K562 (cell line): ENCODE measurements around the gene MYO5C. TPM values are rescaled to one million over a fixed set of nuclear protein-coding genes. Genes with fewer than 3 reads are reported as not detected.

Source experiments
- ATAC-seq: fragments of 200-7000 bp; cut with Tn5 transposase; 3 replicates; pipeline ENCODE4 v1.9.1; 2020; ENCODE audit warnings: moderate library complexity
- BruUV-seq: library from RNA; stranded (reverse); fragments of 400-500 nt; replicated peaks from 2 replicates; lab custom pipeline; 2021; lab: Mats Ljungman, UMichigan
- CTCF ChIA-PET: fragments of 300-600 bp; formaldehyde crosslinking; extraction: SDS; loops from one replicate; lab custom pipeline; 2021; ENCODE audit warnings: low intra/inter-chr PET ratio; lab: Yijun Ruan, JAX
- POLR2A ChIA-PET: fragments of 300-600, 350-650 bp; sonication (Branson Sonifier 250); formaldehyde crosslinking; extraction: SDS; loops from one replicate; lab custom pipeline; 2021; ENCODE audit warnings: antibody characterized with exemption, inconsistent platforms; lab: Yijun Ruan, JAX
- DNase-seq, 4 experiments: peaks; one replicate each; pipeline versions ENCODE4 v3.0.0 to v3.0.0-alpha.2; 2011 to 2018; ENCODE audit warnings: low spot score in 3 of 4, mixed read lengths in 3 of 4; ENCODE audit errors: extremely low read depth in 1 of 4
- FAIRE-seq: peaks from 2 replicates; lab custom pipeline; 2011; peaks lifted over from hg19 to GRCh38; lab: Jason Lieb, UNC
- H2AFZ ChIP-seq: 2 replicates; pipeline ENCODE4 v1.6.0; 2011; ENCODE audit warnings: low read depth, low read length, control low read depth, inconsistent platforms
- H3K27ac ChIP-seq: fragments of 200-600 bp; 3 replicates; pipeline ENCODE4 v1.8.0; 2011; ENCODE audit warnings: low read depth, mild to moderate bottlenecking, control low read depth, inconsistent platforms, low read length, moderate library complexity, mixed read lengths; ENCODE audit errors: extremely low read depth
- H3K27me3 ChIP-seq, 2 experiments: fragments of 300-600 bp in 1 of 2; 2 replicates in 1 of 2; 3 replicates in 1 of 2; pipeline versions ENCODE4 v1.6.0 to v1.8.0; 2011; ENCODE audit warnings: inconsistent platforms in 2 of 2, low read length in 2 of 2, mild to moderate bottlenecking in 1 of 2, mixed read lengths in 1 of 2, moderate library complexity in 1 of 2; ENCODE audit not compliant: control insufficient read depth in 2 of 2, insufficient read depth in 2 of 2
- H3K36me3 ChIP-seq: fragments of 300-600 bp; 3 replicates; pipeline ENCODE4 v1.8.0; 2011; ENCODE audit warnings: mild to moderate bottlenecking, low read length, inconsistent platforms; ENCODE audit not compliant: control insufficient read depth, insufficient read depth
- H3K4me1 ChIP-seq, 2 experiments: fragments of 200-600 bp in 1 of 2; replicated peaks in 1 of 2; 2 replicates in 1 of 2; 3 replicates in 1 of 2; pipeline versions ENCODE4 v1.5.1 to v1.8.0; 2011; ENCODE audit warnings: inconsistent platforms in 2 of 2, low read length in 2 of 2, mild to moderate bottlenecking in 1 of 2, mixed read lengths in 1 of 2, moderate library complexity in 1 of 2; ENCODE audit not compliant: control insufficient read depth in 2 of 2, insufficient read depth in 2 of 2
- H3K4me2 ChIP-seq: 2 replicates; pipeline ENCODE4 v1.6.1; 2011; ENCODE audit warnings: low read length, control low read depth, inconsistent platforms, mixed read lengths; ENCODE audit not compliant: insufficient read depth
- H3K4me3 ChIP-seq: fragments of 200-600 bp; sonication (generic), shearing (Covaris generic); 2 replicates; pipeline ENCODE4 v1.5.1; 2016; ENCODE audit warnings: control low read depth, inconsistent platforms
- H3K79me2 ChIP-seq: fragments of 200-600 bp; 3 replicates; pipeline ENCODE4 v1.8.0; 2011; ENCODE audit warnings: low read length, inconsistent platforms; ENCODE audit not compliant: control insufficient read depth, insufficient read depth
- H3K9ac ChIP-seq, 2 experiments: 2 replicates each; pipeline versions ENCODE4 v1.6.0 to v1.6.1; 2011; ENCODE audit warnings: low read depth in 2 of 2, low read length in 2 of 2, control low read depth in 1 of 2, inconsistent platforms in 1 of 2, mild to moderate bottlenecking in 1 of 2, mixed read lengths in 1 of 2; ENCODE audit not compliant: insufficient read depth in 1 of 2
- H3K9me1 ChIP-seq: one replicate; pipeline ENCODE4 v1.6.0; 2011; ENCODE audit warnings: inconsistent platforms, mild to moderate bottlenecking, low read length, moderate library complexity; ENCODE audit not compliant: control insufficient read depth, insufficient read depth
- H3K9me3 ChIP-seq: replicated peaks from 2 replicates; pipeline ENCODE4 v1.5.1; 2011; ENCODE audit warnings: low read depth, low read length, inconsistent platforms; ENCODE audit not compliant: control insufficient read depth, insufficient read depth
- H4K20me1 ChIP-seq: replicated peaks from 2 replicates; pipeline ENCODE4 v1.6.1; 2011; ENCODE audit warnings: low read length, inconsistent platforms, mixed read lengths; ENCODE audit not compliant: control insufficient read depth, insufficient read depth
- C11orf30 ChIP-seq: fragments of 450-650 bp; IDR thresholded peaks from 2 replicates; pipeline ENCODE4 v1.6.1; 2016; ENCODE audit warnings: low read depth, mild to moderate bottlenecking
- DACH1 ChIP-seq: fragments of 450-650 bp; IDR thresholded peaks from 2 replicates; pipeline ENCODE4 v1.6.1; 2018; ENCODE audit not compliant: partially characterized antibody
- EP400 ChIP-seq: fragments of 450-650 bp; IDR thresholded peaks from 2 replicates; pipeline ENCODE4 v1.6.1; 2017; ENCODE audit warnings: antibody characterized with exemption, mild to moderate bottlenecking, moderate library complexity
- HLTF ChIP-seq: fragments of 450-650 bp; IDR thresholded peaks from 2 replicates; pipeline ENCODE4 v1.6.1; 2016
- SOX6 ChIP-seq: fragments of 450-650 bp; IDR thresholded peaks from 2 replicates; pipeline ENCODE4 v1.6.1; 2014; ENCODE audit warnings: mild to moderate bottlenecking
- STAT5B ChIP-seq: fragments of 250-450 bp; sonication (Bioruptor Pico); IDR thresholded peaks from 2 replicates; pipeline ENCODE4 v1.8.0; 2021; ENCODE audit warnings: mild to moderate bottlenecking, inconsistent platforms
- ZNF253 ChIP-seq: fragments of 250-450 bp; sonication (Bioruptor Pico); conservative IDR thresholded peaks from 2 replicates; pipeline ENCODE4 v1.6.1; 2021; ENCODE audit warnings: mild to moderate bottlenecking
- ZNF785 ChIP-seq: fragments of 250-450 bp; sonication (Bioruptor Pico); IDR thresholded peaks from 2 replicates; pipeline ENCODE4 v1.4.0; 2020; ENCODE audit warnings: mild to moderate bottlenecking
- WGBS: fragments of 100-300 bp; shearing (Covaris generic); methylation state at CpG from one replicate; pipeline ENCODE4 v1.1.6; 2016; ENCODE audit warnings: low coverage, mixed read lengths; ENCODE audit not compliant: insufficient coverage; ENCODE audit errors: missing lambda C conversion rate; 5-methylcytosine and 5-hydroxymethylcytosine counted together
- in situ Hi-C: fragments of 300-500 bp; cut with MboI; formaldehyde crosslinking; loops from 4 replicates; pipeline ENCODE4 v1.15.0; 2018; ENCODE audit warnings: inconsistent platforms, mixed read lengths
- intact Hi-C: fragments of 100-400 bp; cut with micrococcal nuclease; formaldehyde crosslinking; loops from 2 replicates; pipeline ENCODE4 v1.14.2; 2022
- polyA plus RNA-seq, 8 experiments: library from polyadenylated mRNA; depleted of rRNA in 4 of 8; stranded (reverse) in 5 of 8; unstranded in 3 of 8; fragments of >200 nt; fragmentation: Nextera tagmentation in 2 of 8; fragmentation: Illumina TruSeq in 1 of 8; extraction: Ambion mirVana in 2 of 8; extraction: Trizol in 1 of 8; gene quantifications; 2 replicates each; pipeline versions ENCODE4 v1.2.1 to v1.2.3, GENCODE V29; 2011 to 2014; ENCODE audit warnings: inconsistent platforms in 1 of 8, missing spikeins in 1 of 8
- total RNA-seq, 7 experiments: library from RNA; depleted of rRNA in 6 of 7; stranded (reverse); fragments of >200 nt in 6 of 7; fragmentation: Illumina TruSeq in 2 of 7; extraction: Trizol in 2 of 7; gene quantifications; 2 replicates each; pipeline versions ENCODE4 v1.2.1 to v1.2.3, GENCODE V29; 2011 to 2021; ENCODE audit warnings: low replicate concordance in 1 of 7
- TF ChIP-seq, protein P1 (sequence below): fragments of 250-450 bp; sonication (Bioruptor Pico); IDR thresholded peaks from 2 replicates; pipeline ENCODE4 v1.5.0; 2022; ENCODE audit warnings: mild to moderate bottlenecking
- TF ChIP-seq, protein P2 (sequence below): fragments of 450-650 bp; IDR thresholded peaks from 2 replicates; pipeline ENCODE4 v1.6.1; 2016; ENCODE audit warnings: mild to moderate bottlenecking, moderate library complexity

MYO5C gene
- total and polyA plus RNA-seq, 9 of the 15 experiments (the other 6 are each of a cell fraction or from before 2014, with no cell fraction given): 0.01 to 0.24 TPM; not detected in 7

GRCh38 chr15:52343831-52344230, 48.2 kb upstream of the MYO5C start (continued):
- TF ChIP-seq, protein P1, sequence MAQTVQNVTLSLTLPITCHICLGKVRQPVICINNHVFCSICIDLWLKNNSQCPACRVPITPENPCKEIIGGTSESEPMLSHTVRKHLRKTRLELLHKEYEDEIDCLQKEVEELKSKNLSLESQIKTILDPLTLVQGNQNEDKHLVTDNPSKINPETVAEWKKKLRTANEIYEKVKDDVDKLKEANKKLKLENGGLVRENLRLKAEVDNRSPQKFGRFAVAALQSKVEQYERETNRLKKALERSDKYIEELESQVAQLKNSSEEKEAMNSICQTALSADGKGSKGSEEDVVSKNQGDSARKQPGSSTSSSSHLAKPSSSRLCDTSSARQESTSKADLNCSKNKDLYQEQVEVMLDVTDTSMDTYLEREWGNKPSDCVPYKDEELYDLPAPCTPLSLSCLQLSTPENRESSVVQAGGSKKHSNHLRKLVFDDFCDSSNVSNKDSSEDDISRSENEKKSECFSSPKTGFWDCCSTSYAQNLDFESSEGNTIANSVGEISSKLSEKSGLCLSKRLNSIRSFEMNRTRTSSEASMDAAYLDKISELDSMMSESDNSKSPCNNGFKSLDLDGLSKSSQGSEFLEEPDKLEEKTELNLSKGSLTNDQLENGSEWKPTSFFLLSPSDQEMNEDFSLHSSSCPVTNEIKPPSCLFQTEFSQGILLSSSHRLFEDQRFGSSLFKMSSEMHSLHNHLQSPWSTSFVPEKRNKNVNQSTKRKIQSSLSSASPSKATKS (CRISPR knock-in tag): no peak
- TF ChIP-seq C11orf30: no peak

DNA sequence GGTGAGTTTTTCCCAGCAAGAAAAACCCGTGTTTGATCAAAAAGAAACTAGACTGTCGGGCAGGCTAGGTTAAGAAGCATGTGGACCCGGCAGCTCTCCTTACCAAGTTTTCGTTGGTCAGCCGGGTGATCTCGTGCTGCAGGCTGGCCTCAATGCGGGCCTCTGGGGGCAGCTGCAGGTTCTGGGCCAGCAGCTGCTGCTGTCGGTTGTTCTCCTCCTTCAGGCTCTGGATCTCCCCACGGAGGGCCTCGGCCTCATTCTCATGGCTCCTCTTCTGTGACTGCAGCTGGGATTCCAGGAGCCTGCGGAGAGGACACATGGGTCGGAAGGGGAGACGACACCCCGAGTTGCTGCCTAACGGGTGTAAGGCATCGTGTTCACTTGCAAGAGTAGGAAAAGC, 44.5 kb upstream of the MYO5C start:
- Histone ChIP-seq H3K9me3 (no peaks in the 10 kb centered on the region), H3K36me3 (no peaks in the 10 kb centered on the region), H3K79me2 (no peaks in the 10 kb centered on the region), H3K27ac (no peak overlapping the region), H4K20me1 (no peaks in the 10 kb centered on the region), H2AFZ (no peak overlapping the region), H3K4me2 (no peak overlapping the region), H3K4me1 (no peaks in the 10 kb centered on the region), H3K9ac (no peak overlapping the region), H3K9me1 (no peaks in the 10 kb centered on the region), H3K4me3 (no peak overlapping the region), H3K27me3 (peaks cover 12 to 16% of the 10 kb centered on the region in 2 experiments; a peak in 4 of 5 replicates)
- DNase-seq (no peak), ATAC-seq (no peak), FAIRE-seq (no peak)
- ChIA-PET POLR2A (no interaction called here), CTCF (no interaction called here)
- 2% methylated on average over 15 of the region's 16 CpGs for whole genome bisulfite sequencing
- intact Hi-C loops: no loop called here
- no TSS peak for BruUV-seq
- in situ Hi-C loops: no loop called here
- TF ChIP-seq ZNF253 (no peak), STAT5B (CRISPR knock-in tag) (no peak), ZNF785 (CRISPR knock-in tag) (no peak), SOX6 (no peak), HLTF (no peak), DACH1 (no peak), EP400 (no peak)
- TF ChIP-seq, protein P2, sequence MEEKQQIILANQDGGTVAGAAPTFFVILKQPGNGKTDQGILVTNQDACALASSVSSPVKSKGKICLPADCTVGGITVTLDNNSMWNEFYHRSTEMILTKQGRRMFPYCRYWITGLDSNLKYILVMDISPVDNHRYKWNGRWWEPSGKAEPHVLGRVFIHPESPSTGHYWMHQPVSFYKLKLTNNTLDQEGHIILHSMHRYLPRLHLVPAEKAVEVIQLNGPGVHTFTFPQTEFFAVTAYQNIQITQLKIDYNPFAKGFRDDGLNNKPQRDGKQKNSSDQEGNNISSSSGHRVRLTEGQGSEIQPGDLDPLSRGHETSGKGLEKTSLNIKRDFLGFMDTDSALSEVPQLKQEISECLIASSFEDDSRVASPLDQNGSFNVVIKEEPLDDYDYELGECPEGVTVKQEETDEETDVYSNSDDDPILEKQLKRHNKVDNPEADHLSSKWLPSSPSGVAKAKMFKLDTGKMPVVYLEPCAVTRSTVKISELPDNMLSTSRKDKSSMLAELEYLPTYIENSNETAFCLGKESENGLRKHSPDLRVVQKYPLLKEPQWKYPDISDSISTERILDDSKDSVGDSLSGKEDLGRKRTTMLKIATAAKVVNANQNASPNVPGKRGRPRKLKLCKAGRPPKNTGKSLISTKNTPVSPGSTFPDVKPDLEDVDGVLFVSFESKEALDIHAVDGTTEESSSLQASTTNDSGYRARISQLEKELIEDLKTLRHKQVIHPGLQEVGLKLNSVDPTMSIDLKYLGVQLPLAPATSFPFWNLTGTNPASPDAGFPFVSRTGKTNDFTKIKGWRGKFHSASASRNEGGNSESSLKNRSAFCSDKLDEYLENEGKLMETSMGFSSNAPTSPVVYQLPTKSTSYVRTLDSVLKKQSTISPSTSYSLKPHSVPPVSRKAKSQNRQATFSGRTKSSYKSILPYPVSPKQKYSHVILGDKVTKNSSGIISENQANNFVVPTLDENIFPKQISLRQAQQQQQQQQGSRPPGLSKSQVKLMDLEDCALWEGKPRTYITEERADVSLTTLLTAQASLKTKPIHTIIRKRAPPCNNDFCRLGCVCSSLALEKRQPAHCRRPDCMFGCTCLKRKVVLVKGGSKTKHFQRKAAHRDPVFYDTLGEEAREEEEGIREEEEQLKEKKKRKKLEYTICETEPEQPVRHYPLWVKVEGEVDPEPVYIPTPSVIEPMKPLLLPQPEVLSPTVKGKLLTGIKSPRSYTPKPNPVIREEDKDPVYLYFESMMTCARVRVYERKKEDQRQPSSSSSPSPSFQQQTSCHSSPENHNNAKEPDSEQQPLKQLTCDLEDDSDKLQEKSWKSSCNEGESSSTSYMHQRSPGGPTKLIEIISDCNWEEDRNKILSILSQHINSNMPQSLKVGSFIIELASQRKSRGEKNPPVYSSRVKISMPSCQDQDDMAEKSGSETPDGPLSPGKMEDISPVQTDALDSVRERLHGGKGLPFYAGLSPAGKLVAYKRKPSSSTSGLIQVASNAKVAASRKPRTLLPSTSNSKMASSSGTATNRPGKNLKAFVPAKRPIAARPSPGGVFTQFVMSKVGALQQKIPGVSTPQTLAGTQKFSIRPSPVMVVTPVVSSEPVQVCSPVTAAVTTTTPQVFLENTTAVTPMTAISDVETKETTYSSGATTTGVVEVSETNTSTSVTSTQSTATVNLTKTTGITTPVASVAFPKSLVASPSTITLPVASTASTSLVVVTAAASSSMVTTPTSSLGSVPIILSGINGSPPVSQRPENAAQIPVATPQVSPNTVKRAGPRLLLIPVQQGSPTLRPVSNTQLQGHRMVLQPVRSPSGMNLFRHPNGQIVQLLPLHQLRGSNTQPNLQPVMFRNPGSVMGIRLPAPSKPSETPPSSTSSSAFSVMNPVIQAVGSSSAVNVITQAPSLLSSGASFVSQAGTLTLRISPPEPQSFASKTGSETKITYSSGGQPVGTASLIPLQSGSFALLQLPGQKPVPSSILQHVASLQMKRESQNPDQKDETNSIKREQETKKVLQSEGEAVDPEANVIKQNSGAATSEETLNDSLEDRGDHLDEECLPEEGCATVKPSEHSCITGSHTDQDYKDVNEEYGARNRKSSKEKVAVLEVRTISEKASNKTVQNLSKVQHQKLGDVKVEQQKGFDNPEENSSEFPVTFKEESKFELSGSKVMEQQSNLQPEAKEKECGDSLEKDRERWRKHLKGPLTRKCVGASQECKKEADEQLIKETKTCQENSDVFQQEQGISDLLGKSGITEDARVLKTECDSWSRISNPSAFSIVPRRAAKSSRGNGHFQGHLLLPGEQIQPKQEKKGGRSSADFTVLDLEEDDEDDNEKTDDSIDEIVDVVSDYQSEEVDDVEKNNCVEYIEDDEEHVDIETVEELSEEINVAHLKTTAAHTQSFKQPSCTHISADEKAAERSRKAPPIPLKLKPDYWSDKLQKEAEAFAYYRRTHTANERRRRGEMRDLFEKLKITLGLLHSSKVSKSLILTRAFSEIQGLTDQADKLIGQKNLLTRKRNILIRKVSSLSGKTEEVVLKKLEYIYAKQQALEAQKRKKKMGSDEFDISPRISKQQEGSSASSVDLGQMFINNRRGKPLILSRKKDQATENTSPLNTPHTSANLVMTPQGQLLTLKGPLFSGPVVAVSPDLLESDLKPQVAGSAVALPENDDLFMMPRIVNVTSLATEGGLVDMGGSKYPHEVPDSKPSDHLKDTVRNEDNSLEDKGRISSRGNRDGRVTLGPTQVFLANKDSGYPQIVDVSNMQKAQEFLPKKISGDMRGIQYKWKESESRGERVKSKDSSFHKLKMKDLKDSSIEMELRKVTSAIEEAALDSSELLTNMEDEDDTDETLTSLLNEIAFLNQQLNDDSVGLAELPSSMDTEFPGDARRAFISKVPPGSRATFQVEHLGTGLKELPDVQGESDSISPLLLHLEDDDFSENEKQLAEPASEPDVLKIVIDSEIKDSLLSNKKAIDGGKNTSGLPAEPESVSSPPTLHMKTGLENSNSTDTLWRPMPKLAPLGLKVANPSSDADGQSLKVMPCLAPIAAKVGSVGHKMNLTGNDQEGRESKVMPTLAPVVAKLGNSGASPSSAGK: no peak
